HG03095 (cell line): ENCODE results near the gene SLC35F4.
"Not testable (repeated sequence)": the region's sequence is repeated elsewhere in the genome, so short reads cannot be mapped to it uniquely, and the experiment has no call there.

Experiments used
- ATAC-seq: cut with Tn5 transposase; IDR thresholded peaks from one replicate; pipeline ENCODE4 v1.9.1; 2021; ENCODE audit warnings: moderate library complexity; ENCODE audit not compliant: unreplicated experiment

The SLC35F4 gene

DNA sequence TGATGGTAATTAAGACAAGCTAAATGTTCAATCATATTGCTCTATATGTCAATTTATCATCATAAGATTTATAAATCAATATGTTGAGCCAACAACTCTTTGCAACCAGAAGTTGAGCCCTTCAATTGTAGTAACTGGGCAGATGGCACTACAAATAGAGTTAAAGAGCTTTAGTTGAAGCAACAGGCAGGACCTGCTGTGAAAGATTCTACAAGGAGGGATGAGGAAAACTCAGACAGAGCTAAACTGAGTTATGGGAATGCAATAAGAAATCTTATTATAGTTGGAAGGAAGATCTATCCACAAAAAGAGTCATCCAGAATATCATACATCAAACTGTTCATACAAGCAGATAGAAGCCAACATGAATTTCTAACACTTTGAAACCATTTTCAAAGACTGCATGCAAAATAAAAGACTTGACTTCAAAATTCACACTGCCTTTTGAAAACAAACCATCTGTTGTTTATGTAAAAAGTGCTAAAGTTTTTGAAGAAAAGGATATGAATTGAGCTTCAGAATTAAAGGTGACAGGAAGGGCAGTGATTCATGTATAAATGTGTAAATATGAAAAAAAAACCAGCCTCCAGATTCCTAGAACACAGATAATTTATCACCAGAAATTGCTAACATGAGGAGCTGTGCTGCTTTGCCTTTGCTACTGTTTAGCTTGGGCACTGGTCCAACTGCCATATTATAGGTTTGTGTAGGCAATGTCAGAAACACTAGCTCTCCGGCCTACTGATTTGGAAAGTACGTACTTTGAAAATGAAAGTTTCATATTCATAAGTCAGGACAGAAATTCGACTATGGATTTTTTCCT is 133.2 kb downstream of the SLC35F4 start:
- ATAC-seq = no peak

DNA sequence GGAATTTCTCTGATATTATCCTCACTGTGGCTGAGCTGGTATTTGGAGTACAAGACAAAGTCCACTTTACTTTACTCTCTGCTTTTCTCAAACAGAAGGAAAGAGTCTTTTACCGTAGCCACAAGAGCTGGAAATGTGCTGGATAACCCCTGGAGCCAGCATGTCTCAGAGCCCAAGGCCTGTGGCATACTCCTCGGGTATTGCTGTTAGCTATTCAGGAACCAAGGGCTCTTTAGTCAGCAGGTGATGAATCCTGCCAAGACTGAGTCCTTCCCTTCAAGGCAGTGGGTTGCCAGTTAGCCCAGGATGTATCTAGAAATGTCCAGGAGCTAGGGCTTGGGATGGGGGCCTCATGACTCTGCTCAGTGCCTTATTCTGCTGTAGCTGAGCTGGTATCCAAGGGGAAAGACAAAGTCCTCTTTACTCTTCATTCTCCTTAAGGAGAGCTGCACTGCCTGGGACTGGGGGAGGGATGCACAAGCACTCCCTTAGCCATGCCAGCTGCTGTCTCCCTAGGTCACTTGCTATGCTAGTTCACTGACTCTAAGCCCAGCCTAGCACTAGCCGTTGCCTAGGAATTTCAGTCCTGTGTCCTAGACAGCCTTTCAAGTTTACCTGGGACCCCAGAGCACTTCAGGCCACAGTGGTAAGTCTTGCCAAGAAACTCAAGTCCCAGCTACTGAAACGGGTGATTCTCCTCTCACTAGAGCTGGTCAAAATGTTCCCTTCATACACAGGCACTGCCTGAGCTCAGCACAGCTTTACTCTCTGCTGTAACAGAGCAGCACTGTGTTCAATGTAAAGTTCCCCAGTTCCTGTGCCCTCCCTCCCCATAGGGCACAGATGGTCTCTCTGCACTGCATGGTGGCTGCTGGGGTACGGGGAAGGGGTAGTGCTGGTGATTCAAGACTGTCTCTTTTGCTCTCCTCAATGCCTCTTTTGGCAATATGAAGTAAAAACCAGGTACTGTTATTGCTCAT is 136.4 kb downstream of the SLC35F4 start:
- ATAC-seq = no peak

DNA sequence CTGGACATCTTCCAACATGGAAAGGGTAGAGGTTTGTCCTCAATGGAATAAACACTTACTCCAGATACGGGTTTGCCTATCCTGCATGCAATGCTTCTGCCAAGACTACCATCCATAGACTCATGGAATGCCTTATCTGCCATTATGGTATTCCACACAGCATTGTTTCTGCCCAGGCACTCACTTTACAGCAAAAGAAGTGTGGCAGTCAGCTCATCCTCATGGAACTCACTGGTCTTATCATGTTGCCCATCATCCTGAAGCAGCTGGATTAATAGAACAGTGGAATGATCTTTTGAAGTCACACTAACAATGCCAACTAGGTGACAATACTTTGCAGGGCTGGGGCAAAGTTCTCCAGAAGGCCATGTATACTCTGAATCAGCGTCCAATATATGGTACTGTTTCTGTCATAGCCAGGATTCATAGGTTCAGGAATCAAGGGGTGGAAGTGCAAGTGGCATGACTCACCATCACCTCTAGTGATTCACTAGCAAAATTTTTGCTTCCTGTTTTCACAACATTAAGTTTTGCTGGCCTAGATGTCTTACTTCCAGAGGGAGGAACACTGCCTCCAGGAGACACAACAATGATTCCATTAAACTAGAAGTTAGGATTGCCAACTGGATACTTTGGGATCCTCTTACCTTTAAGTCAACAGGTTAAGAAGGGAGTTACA is 140.4 kb downstream of the SLC35F4 start:
- no peak for ATAC-seq

- not testable (repeated sequence) for ATAC-seq
Observed at GRCh38 chr14:57722141-57722540, 143.8 kb downstream of the SLC35F4 start.

- ATAC-seq = no peak
Observed at GRCh38 chr14:57714487-57714931, 151.4 kb downstream of the SLC35F4 start.

- no peak for ATAC-seq
Observed at GRCh38 chr14:57712698-57713097, 153.2 kb downstream of the SLC35F4 start.

GRCh38 chr14:57712102-57712501 is 153.8 kb downstream of the SLC35F4 start:
- ATAC-seq = no peak

DNA sequence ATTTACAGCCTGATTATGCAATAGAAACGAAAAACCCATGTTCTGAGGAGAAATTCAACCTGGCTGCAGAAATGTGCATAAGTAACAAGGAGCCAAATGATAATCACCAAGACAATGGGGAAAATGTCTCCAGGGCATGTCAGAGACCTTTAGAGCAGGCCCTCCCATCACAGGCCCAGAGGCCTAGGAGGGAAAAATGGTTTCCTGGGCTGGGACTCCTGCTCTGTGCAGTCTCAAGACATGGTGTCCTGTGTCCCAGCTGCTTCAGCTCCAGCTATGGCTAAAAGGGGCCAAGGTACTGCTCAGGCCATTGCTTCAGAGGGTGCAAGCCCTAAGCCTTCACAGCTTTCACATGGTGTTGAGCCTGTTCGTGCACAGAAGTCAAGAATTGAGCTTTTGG is 156.0 kb downstream of the SLC35F4 start:
- ATAC-seq = no peak

DNA sequence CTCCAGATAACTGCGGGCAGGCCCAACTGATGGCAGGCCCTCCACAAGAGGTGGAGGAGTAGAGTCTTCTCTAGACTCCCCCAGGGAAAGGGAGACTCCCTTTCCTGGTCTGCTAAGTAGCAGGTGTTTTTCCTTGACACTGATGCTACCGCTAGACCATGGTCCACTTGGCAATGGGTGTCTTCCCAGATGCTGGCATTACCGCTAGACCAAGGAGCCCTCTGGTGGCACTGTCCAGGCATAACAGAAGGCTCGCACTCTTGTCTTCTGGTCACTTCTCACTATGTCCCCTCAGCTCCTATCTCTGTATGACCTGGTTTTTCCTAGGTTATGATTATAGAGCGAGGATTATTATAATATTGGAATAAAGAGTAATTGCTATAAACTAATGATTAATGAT is 156.8 kb downstream of the SLC35F4 start:
- ATAC-seq = not testable (repeated sequence)

DNA sequence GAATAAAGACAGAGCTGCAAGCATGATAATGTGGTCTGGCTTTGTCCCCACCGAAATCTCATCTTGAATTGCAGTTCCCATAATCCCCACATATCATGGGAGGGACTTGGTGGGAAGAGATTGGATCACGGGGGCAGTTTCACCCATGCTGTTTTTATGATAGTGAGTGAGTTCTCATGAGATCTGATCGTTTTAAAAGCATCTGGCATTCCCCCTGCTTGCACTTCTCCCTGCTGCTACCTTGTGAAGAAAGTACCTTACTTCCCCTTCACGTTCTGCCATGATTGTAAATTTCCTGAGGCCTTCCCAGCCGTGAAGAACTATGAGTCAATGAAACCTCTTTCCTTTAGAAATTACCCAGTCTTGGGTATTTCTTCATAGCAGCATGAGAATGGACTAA is 158.7 kb downstream of the SLC35F4 start:
- no peak for ATAC-seq

DNA sequence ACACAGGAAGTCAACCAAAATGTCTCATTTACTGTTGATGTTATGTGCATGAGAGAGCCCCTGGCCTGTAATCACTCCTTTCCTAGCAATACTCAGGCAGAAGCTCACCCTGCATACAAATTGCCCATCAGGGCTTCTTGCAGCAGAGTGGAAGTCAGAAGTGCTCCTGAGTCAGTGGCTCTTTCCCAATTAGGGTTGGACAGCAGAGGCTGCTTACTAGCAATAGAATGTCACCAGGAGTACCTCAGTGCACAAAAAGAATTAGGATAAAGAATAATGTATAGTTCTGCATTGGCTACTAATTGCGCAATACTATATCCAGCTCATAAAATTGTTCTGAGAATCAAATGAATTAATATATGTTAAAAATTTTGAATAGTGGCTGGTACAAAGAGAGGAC is 161.1 kb downstream of the SLC35F4 start:
- no peak for ATAC-seq

- no peak for ATAC-seq
Observed at GRCh38 chr14:57699947-57700346, 165.9 kb downstream of the SLC35F4 start.

DNA sequence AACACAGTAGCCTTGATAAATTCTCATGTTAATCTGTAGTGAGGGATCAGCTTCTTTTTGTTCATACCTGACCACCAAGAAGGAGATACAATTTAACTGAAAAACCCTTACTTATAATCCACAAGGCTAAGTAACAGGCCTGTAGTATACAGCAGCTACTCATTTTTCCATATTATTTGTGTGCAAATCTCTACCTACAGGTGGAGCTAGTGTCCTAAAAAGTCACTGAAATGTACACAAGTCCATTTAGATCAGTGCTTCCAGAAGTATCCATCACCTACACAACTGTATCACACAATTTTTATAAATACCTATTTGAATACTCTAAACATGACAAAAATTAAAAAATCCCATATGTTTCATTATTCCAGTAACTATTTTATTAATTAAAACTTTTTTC is 173.2 kb downstream of the SLC35F4 start:
- ATAC-seq = no peak

- ATAC-seq = no peak
Observed at GRCh38 chr14:57687416-57687815, 178.5 kb downstream of the SLC35F4 start.

DNA sequence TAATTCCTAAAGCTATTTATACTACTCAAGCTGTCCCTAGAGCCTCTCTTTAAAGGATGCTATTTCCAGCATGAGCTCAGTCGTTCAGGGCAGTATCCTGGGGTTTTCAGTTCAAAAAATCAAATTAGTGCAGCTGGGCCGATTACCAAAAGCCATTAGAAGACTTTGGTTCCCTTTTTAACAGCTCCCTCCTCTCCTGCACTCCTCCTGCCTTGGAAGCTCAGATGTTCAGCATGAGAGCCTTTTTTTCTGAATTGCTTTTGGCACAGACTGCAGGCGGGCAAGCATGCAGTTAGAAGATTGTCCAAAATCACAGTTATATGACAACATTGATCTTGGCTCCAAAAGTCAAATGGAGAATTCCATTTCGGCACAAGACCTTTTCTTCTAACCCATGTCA is 179.6 kb downstream of the SLC35F4 start:
- no peak for ATAC-seq

- no peak for ATAC-seq
Observed at GRCh38 chr14:57671021-57671420, 194.9 kb downstream of the SLC35F4 start.

- no peak for ATAC-seq
Observed at GRCh38 chr14:57660208-57660607, 205.7 kb downstream of the SLC35F4 start.

DNA sequence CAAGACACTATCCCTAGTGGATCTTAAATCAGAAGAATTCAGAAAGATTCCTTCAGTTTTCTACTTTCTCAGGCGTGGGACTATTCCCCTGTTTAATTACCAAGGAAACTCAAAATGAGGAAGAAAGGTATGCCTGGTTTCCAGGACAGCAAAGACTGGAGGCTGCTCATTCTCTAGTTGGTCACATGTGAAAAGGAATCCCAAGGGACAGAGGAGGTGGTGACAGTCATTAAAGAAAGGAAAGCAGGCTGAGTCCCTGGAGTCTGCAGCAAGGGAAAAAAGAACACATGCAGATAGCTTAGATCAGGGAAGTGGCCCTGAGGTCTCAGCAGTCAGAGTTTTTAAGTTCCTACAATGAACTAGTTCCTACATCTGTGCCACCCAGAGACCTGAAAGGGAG is 206.8 kb downstream of the SLC35F4 start:
- ATAC-seq = no peak

- no peak for ATAC-seq
Observed at GRCh38 chr14:57657487-57657886, 208.4 kb downstream of the SLC35F4 start.

DNA sequence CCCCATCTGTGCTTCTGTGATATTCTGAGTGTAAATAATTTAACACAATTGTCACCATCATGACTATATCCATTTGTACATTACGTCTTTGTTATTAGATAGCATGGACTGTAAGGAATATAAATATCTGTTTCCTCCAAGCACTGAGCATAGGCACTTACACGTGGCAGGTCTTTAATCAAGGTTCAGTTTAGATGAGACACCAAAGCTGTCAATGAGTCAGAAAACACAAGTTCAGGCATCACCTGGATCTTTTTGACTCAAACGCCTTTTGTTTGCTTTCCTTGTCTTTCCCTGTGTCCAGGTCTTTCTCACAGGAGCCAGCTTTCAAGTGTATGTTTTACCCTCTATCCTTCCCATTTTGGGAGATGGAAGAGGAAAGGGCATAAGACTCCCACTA is 209.0 kb downstream of the SLC35F4 start:
- no peak for ATAC-seq

DNA sequence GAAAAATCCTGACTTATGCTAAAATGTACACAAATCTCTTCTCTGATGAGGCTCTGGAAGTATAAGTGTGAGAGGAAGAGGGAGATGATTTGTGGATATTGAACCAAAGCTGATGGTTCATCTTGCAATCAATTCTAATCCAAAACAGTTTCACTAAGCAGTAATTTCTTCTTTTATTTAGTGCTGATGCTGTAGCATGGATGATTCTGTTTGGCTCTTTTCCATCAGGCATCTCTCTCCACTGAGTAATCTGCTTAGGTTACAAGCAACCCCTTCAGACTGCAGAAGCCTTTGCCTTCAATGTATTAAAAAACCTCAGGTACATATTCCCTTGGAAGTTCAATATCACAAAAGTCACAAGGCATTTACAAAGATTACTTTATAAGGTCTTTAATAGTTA is 213.1 kb downstream of the SLC35F4 start:
- no peak for ATAC-seq
